GM19372 (cell line): ENCODE results near the gene ABLIM2.
"Not testable (repeated sequence)": the region's sequence is repeated elsewhere in the genome, so short reads cannot be mapped to it uniquely, and the experiment has no call there.

Source experiments
- ATAC-seq: cut with Tn5 transposase; IDR thresholded peaks from one replicate; pipeline ENCODE4 v1.9.1; 2021; ENCODE audit warnings: mild to moderate bottlenecking, low read depth, moderate library complexity; ENCODE audit not compliant: unreplicated experiment

ABLIM2 gene

DNA sequence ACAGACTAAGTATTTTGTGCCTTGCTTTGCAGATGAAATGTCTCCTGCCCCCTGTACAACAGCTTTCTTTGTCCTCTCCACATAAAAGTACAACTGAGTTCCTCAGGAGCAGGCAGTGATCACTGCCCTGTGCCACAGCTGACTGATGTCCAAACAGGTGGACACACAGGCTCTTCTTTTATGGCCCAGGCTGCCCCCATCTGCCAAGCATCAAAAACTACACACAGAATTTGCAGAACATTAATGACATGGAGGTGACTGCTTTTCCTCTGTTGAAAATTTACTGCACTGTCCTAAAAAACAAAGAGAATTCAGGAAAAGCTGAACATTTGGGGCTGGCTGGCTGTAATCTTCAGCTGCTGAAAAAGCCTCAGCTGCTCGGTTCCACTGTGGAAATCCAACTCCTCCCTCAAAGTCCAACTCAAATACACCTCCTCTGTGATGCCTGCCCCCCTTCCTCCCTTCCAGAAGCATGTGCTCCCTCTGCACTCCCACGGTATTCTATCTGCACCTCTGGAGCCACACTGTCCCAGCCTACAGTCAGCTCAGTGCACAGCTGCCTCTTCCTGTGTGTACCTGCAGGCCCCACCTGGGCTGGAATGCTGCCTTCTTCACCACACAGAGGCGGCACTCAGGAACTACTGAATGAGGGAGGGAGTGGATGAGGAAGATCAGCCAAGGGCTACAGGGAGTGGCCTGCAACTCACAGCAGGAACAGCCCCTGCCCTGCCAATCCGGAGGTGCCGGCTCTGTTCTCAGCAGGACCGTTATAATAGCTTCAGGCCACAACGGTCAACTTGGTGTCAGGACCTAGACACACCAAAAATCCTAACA is 229.3 kb downstream of the ABLIM2 start:
- ATAC-seq, result no peak

DNA sequence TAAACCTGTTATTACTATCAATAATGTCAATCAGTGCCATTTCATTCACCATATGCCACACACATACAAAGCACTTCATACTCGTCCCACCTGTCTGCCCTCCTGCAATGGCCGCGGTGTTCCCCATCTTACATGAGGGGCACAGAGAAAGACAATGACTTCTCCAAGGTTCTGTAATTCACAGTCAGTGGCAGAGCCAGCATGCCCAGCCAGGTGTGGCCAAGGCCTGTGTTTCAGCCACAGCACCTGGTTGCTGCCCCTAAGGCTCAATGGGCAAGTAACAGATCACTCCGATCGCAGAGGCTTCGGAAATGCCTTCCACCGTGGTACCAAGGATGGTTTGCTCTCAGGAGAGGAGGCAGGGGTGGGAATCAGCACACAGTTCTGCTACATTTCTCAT is 229.9 kb downstream of the ABLIM2 start:
- no peak for ATAC-seq

DNA sequence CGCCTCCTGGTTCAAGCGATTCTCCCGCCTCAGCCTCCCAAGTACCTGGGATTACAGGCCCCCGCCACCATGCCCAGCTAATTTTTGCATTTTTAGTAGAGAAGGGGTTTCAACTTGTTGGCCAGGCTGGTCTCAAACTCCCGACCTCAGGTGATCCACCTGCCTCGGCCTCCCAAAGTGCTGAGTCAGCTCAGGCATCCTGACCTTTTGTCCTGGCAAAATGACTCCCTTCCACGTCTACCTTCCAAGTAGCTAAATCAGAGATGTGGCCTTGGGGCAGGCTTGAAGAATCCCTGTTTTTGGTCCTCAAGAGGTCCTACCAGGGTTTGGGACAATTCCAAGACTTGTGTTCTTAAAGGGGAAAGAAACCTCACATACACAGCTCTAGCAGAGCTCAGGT is 231.8 kb downstream of the ABLIM2 start:
- ATAC-seq, result no peak

DNA sequence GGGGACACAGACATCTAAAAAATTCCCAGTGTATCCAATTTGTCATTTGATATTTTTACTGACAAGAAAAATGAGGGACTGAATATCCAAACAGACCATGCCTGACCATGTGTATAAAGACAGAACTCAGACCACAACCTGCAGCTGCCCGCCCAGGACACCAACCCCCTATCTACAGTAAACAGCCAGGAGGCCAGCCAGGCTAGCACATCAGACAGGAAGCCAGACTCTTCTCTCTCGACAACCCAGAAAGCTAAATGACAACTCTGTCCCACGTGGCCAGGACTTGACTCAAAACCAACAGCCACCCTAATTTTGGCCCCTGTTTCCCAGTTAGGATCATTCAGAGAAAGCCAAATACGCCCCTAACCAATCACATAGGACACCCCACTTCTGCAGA is 234.0 kb downstream of the ABLIM2 start:
- ATAC-seq, result no peak

DNA sequence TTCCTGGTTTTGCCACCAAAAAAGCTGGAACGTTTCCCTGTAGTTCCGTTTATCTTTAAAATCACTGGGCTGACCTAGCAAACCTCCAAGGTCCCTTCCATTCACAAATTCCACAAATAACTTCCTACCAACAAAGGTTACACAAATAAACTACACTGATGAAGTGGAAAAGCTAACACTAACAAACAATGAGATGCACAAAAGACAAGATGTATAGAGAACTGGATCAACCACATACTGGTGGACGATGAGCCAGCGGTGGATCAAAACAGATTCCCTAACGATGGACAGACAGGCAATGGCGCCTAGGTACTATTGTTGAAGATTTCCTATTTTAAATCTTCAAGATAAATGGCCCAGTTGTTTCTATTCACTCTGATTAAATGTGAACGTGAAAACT is 234.4 kb downstream of the ABLIM2 start:
- ATAC-seq, result no peak

DNA sequence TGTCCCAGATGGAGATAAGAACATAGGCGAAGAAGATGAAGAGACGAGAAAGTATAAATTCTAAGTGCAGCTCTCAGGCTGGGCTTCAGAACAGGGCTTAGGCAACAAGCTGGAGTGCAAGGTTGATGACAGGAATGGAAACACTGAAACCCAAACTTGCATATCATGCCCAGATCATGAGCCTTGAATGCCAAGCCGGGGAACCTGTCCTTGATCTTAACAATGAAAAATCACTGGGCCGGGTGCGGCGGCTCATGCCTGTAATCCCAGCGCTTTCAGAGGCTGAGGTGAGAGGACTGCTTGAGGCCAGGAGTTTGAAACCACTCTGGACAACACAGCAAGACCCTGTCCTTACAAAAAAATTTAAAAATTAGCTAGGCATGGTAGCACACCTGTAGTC is 236.1 kb downstream of the ABLIM2 start:
- ATAC-seq, result no peak

DNA sequence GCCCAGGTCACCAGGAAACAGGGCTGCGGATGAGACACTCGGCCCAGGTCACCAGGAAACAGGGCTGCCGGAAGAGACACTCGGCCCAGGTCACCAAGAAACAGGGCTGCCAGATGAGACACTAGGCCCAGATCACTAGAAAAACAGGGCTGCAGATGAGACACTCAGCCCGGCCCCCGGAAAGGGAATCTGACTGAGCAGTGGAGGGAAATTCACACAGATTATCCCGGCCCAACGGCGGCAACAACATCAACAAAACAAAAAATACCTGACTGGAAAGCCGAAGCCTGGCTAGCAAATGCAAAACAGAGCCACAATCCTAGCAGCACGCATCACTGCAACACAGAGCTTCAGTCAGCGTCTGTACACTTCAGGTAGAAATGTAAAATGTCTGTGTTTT is 239.6 kb downstream of the ABLIM2 start:
- ATAC-seq, result no peak

DNA sequence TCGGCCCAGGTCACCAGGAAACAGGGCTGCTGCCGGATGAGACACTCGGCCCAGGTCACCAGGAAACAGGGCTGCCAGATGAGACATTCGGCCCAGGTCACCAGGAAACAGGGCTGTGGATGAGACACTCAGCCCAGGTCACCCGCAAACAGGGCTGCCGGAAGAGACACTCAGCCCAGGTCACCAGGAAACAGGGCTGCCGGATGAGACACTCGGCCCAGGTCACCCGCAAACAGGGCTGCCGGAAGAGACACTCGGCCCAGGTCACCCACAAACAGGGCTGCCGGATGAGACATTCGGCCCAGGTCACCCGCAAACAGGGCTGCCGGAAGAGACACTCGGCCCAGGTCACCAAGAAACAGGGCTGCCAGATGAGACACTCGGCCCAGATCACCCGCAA is 240.4 kb downstream of the ABLIM2 start:
- ATAC-seq, result not testable (repeated sequence)

DNA sequence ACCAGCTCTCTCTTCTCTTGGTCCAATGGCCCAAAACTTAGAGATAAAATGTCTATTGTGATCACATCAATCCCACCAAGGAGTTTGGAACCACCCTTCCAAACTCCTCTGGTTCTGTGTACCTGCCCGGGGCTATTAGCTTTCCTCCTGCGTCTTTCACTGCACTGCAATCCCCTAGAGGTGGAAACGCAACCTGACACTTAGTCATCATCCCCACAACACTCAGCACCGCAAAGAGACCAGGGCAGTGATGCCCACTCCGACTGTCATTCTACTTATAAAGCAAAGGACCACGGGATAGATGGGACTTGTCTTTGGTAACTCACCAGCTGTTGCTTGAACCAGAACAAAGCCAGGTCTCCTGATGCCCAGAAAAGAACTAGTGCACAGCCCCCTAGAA is 240.9 kb downstream of the ABLIM2 start:
- no peak for ATAC-seq

DNA sequence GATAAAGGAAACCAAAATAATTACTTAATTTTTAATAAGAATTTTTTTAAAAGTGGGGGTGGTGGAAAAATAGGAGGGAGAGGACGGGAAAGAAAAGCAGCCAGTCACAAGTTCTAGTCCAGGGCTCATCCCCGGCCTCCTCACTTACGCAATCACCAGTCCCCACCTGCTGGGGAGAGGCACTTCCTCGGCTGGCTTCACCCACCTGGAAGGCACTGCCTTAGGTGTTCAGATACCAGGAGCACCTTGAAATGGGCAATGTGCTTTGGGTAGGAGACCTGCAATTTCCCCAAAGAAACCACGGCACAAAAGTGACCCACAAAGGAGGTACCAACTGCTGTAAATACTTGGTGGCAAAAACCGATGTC is 242.8 kb downstream of the ABLIM2 start:
- no peak for ATAC-seq
